Activated CD4-positive, alpha-beta memory T cell treated with anti-CD3 and anti-CD28 coated beads, Interleukin-2, amount 10 ng/mL, durations not matched to agents 7 days and 5 days (primary cell): ENCODE measurements around the gene TIMP2. TPM values are rescaled to one million over a fixed set of nuclear protein-coding genes. Genes with fewer than 3 reads are reported as not detected.

Source experiments
- CTCF ChIA-PET: fragments of 350-600 bp; sonication (Branson Sonifier 250); formaldehyde crosslinking; loops from one replicate; lab custom pipeline; 2021; ENCODE audit warnings: antibody characterized with exemption, inconsistent platforms; lab: Charles Lee
- POLR2A ChIA-PET: fragments of 350-600 bp; sonication (Branson Sonifier 250); formaldehyde crosslinking; loops from one replicate; lab custom pipeline; 2021; ENCODE audit warnings: antibody characterized with exemption; lab: Charles Lee
- DNase-seq: peaks from one replicate; pipeline ENCODE4 v3.0.0-alpha.2; 2020
- H3K27ac Mint-ChIP-seq: one replicate; pipeline ENCODE4 v1.8.0; 2021; ENCODE audit warnings: mild to moderate bottlenecking, mixed read lengths
- H3K27me3 Mint-ChIP-seq: one replicate; pipeline ENCODE4 v1.8.0; 2021; ENCODE audit warnings: mixed read lengths
- H3K36me3 Mint-ChIP-seq: one replicate; pipeline ENCODE4 v1.8.0; 2021; ENCODE audit warnings: low read depth, mixed read lengths
- H3K4me1 Mint-ChIP-seq: one replicate; pipeline ENCODE4 v1.8.0; 2021; ENCODE audit warnings: mixed read lengths
- H3K4me3 Mint-ChIP-seq: one replicate; pipeline ENCODE4 v1.8.0; 2021; ENCODE audit warnings: mild to moderate bottlenecking, mixed read lengths
- H3K9me3 Mint-ChIP-seq: one replicate; pipeline ENCODE4 v1.8.0; 2021; ENCODE audit warnings: mixed read lengths
- total RNA-seq, 2 experiments: library from RNA; stranded (reverse); gene quantifications; one replicate each; pipeline ENCODE4 v1.2.3, GENCODE V29; 2021

Gene TIMP2
- total RNA-seq, 2 experiments from 2014 or later, result 3.3 TPM

GRCh38 chr17:78935419-78936323 lies 10.5 kb upstream of the TIMP2 start:
- POLR2A ChIA-PET, result no interaction called here
- Mint-ChIP-seq H3K4me1 (peaks cover 29% of the 10 kb centered on the region), H3K36me3 (no peaks in the 10 kb centered on the region), H3K27ac (no peak overlapping the region), H3K9me3 (no peaks in the 10 kb centered on the region), H3K27me3 (no peaks in the 10 kb centered on the region), H3K4me3 (no peak overlapping the region)
- DNase-seq, result no peak
- CTCF ChIA-PET, result no interaction called here

GRCh38 chr17:78934681-78935418 lies 9.7 kb upstream of the TIMP2 start:
- Mint-ChIP-seq H3K36me3 (no peaks in the 10 kb centered on the region), H3K4me1 (peaks cover 29% of the 10 kb centered on the region), H3K9me3 (no peaks in the 10 kb centered on the region), H3K27me3 (no peaks in the 10 kb centered on the region), H3K27ac (no peak overlapping the region), H3K4me3 (no peak overlapping the region)
- POLR2A ChIA-PET, result no interaction called here
- no peak for DNase-seq
- CTCF ChIA-PET, result no interaction called here

DNA sequence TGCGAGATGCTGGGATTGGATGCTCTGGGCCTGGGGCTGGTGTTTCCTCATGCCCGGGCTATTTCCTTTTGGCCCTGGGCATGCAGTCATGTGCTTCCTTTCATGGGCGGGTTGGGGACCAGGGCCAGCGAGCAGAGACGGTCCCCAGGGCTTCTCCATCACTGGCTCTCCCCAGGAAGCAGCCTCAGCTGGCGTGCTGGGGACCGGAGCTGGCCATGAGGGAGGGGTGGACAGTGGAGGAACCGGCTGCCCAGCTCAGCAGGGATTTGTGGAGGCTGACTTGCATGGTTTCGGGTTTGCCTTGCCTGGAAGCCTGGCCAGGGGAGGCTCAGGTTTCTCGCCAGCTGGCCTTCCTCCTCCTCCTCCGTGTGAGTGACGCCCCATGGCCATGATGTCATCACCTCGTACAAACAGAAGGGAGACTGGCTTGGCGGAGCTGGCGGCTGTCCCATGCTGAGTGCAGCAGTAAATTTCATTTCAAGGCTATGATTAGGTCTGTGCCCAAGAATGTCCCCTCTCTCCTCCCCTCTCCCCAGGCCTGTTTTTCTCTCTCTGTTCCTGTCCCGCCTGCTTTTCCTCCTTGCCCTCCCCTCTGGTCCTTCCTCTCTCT lies 8.9 kb upstream of the TIMP2 start:
- no peak for DNase-seq
- CTCF ChIA-PET, result interaction anchor here (1.0 to 1.5 kb wide), 2 partner anchors 37 to 68 kb away, joined by 3 read pairs; no protein-coding TSS in a partner anchor
- Mint-ChIP-seq H3K9me3 (no peaks in the 10 kb centered on the region), H3K27me3 (peaks cover under 1% of the 10 kb centered on the region), H3K36me3 (no peaks in the 10 kb centered on the region), H3K4me3 (no peak overlapping the region), H3K27ac (peak overlapping the region; percentile 76), H3K4me1 (peaks cover 29% of the 10 kb centered on the region)
- POLR2A ChIA-PET, result interaction anchor here (1.2 kb wide), 1 partner anchor 18 kb away, joined by 5 read pairs; no protein-coding TSS in a partner anchor

- DNase-seq, result peak; percentile 83
- CTCF ChIA-PET, result interaction anchor here (1.0 to 1.5 kb wide), 2 partner anchors 38 to 67 kb away, joined by 3 read pairs; no protein-coding TSS in a partner anchor
- POLR2A ChIA-PET, result interaction anchor here (1.2 kb wide), 1 partner anchor 17 kb away, joined by 5 read pairs; no protein-coding TSS in a partner anchor
- Mint-ChIP-seq H3K27me3 (peaks cover 6% of the 10 kb centered on the region), H3K4me1 (peaks cover 29% of the 10 kb centered on the region), H3K9me3 (no peaks in the 10 kb centered on the region), H3K27ac (peak overlapping the region; percentile 76), H3K4me3 (no peak overlapping the region), H3K36me3 (no peaks in the 10 kb centered on the region)
These were observed 8.1 kb upstream of the TIMP2 start for GRCh38 chr17:78933025-78933958.

DNA sequence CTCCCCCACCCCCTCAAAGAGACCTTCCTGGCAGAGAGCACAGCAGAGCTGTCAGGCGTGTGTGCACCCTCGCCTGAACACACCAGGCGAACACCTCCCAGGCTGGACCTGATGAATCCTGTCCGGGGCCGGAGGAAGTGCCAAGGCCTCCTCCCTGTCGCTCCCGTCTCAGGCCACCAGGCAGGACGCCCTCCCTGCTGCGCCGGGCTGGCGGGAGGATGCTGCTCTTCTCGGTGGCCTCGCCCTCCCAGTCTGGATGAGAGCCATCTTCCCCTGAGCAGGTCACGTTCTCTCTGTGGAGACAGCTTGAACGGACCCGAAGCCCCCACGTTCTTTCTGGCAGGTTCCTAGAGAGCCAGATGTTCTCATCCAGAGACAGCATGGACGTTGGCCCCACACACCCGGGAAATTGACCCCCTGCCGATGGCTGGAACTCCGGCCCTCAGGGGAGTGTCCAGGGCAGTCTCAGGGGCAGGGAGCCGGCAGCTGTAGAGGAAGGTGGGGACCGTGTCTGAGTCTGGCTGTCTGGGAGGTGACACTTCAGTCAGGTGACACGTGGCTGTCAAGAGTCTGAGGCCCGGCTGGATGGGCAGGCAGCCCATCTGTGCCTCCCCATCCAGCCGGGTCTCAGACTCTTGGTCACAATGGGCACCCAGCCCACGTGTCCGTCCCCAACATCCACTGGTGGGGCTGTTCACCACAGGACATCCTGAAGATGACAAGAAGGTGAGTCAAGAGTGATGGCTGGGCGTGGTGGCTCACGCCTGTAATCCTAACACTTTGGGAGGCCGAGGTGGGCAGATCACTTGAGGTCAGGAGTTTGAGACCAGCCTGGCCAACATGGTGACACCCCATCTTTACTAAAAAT lies 5.0 kb upstream of the TIMP2 start:
- no peak for DNase-seq
- peaks cover 29% of the 10 kb centered on the region for H3K4me1 Mint-ChIP-seq
- H3K36me3 Mint-ChIP-seq, result no peaks in the 10 kb centered on the region
- no peak overlapping the region for H3K4me3 Mint-ChIP-seq
- no peaks in the 10 kb centered on the region for H3K9me3 Mint-ChIP-seq
- CTCF ChIA-PET, result no interaction called here
- POLR2A ChIA-PET, result no interaction called here
- H3K27me3 Mint-ChIP-seq, result peaks cover 23% of the 10 kb centered on the region
- H3K27ac Mint-ChIP-seq, result no peak overlapping the region

DNA sequence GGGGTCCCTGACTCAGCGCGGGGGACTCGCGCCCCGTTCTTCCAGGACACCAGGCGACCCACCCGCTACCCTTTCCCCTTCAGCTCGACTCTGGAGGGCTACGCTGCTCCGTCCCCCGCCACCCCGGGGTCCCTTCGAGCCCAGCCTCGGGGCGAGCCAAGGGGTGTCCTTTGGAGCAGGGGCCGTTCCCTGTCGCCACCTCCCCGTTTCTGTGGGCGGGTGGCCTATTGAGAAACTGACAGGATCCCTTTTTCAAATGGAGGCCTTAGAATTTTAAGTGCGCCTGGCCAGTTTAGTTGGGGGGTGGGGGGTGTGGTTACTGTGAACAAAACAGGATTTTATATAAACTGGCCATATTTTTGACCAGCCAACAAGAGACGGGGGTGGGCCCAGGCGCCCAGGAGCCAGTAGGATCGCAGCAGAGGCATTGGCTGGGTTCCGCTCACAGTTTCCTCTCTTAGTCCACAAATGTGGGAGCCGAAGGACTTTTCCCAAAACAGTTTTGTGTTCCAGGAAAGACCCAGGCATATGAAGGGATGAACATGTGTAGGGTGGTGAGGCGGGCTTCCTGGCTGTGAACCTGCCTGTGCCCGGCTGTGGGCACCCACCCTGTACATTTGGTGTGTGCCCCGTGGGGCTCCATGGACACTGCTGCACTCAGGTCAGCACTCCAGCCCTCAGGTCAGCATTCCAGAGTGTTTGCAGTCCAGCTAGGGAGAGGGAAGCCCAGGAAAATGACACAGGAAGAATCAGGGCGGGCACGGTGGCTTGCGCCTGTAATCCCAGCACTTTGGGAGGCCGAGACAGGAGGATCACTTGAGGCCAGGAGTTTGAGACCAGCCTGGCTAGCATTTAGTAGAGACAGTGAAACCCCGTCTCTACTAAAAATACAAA lies 722 bp upstream of the TIMP2 start:
- Mint-ChIP-seq H3K27me3 (peaks cover 35% of the 10 kb centered on the region), H3K4me3 (peak overlapping the region; percentile 21), H3K36me3 (no peaks in the 10 kb centered on the region), H3K9me3 (no peaks in the 10 kb centered on the region), H3K4me1 (peaks cover 18% of the 10 kb centered on the region), H3K27ac (no peak overlapping the region)
- CTCF ChIA-PET, result interaction anchor here (0.7 kb wide), 1 partner anchor 193 kb away, joined by 5 read pairs; no protein-coding TSS in a partner anchor
- POLR2A ChIA-PET, result no interaction called here
- DNase-seq, result no peak

DNA sequence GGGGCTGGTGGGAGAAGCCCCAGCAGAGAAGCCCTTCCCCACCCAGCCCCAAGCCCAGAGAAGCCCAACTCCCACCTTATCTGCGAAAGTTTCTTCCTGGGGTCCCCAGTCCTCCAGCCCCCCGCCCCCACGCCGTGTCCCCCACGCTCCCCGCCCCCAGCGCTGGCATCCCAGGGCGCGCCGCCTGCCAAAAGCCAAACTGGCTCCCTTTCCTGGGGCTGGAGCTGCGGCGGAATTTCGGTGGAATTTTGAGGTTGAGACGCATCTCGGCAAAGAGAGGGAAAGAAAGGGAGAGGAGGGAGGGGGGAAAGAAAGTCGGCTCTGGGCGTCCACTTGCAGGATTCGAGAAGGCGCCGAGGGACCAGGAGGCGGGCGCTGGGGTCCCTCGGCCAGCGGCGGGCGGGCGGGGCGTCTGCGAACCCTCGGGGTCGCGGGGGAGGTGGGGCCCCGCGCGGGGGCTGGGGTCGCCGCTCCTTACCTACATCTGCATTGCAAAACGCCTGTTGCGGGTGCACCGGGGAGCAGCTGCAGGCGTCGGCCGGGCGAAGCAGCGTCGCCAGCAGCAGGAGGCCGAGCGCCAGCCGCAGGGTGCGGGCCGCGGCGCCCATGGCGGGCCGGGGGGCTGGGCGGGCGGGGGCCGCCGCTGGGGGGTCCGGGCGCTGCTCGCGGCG lies 571 bp downstream of the TIMP2 start:
- Mint-ChIP-seq H3K4me3 (peak overlapping the region; percentile 56), H3K4me1 (peaks cover 15% of the 10 kb centered on the region), H3K9me3 (no peaks in the 10 kb centered on the region), H3K27me3 (peaks cover 35% of the 10 kb centered on the region), H3K27ac (no peak overlapping the region), H3K36me3 (no peaks in the 10 kb centered on the region)
- CTCF ChIA-PET, result no interaction called here
- POLR2A ChIA-PET, result no interaction called here
- DNase-seq, result no peak

DNA sequence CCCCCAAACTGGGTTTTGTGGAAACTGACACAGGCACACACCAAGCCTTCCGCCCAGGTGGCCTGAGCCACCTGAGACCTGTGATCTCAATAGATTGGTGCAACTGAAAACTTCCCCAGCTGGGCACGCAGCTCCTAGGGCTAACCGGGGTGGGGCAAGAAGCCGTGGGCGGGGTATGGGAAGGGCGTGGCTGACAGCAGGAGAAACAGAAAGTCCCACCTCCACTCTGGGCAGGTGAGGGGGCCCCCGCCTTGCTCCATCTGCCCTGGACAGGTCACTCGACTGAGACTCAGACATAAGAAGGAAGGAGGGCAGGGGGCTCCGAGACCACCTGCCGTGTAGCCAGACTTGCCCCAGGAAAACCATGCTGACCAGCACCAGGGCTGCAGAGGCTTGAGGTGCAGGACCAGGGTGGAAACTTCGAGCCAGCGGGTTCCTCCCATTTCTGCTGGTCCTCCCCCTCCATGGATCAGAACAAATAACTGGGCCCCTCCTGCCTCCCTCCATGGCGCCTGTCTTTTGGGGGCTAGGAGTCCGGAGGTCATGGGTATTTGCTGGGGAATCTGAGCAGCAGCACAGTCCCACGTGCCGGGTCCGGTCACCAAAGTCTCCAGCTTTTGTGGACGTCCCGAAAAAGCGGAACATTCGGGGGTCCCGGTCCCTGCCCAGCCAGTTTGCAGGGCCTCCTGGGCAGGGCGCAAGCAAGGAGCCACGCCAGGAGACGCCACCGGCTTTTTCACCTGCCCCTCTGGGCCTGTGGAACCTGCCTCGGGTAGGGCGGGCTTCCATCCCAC lies 1.3 kb downstream of the TIMP2 start:
- peaks cover 33% of the 10 kb centered on the region for H3K27me3 Mint-ChIP-seq
- peaks cover 15% of the 10 kb centered on the region for H3K4me1 Mint-ChIP-seq
- ChIA-PET POLR2A (interaction anchor here (1.0 kb wide), 1 partner anchor 33 kb away, joined by 3 read pairs; no protein-coding TSS in a partner anchor), CTCF (interaction anchor here (1.6 kb wide), 1 partner anchor 58 kb away, joined by 6 read pairs; no protein-coding TSS in a partner anchor)
- H3K9me3 Mint-ChIP-seq, result no peaks in the 10 kb centered on the region
- H3K27ac Mint-ChIP-seq, result no peak overlapping the region
- H3K4me3 Mint-ChIP-seq, result peak overlapping the region; percentile 56
- DNase-seq, result peak; percentile 69
- H3K36me3 Mint-ChIP-seq, result no peaks in the 10 kb centered on the region

DNA sequence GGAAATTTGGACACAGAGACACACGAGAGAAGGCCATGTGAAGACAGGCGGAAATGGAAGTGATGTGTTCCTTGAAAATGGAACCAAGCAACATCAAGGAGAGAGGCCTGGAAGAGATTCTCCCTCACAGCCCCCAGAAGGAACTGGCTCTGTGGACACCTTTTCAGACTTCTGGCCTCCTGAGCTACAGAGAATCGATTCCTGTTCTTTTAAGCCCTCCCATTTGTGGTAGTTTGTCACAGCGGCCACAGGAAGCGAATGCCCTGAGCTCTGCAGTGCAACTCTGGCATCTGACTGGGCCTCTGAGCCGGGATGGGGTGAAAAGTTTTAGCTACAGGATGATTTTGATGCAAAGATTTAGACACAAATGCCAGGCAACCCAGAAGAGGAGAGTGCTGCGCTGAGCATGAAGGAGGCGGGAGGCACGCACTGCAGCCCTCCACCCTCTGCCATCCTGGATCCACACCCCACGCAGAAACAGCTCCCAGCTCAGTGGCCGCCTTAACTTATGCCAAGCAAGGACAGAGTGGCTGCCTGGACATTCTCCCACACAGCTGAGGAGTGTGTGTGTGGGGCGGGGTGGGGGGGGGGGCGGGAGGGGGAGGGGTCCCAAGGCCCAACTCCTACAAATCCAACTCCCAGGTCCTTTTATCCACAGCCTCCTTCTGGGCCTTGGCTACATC lies 2.2 kb downstream of the TIMP2 start:
- no peak overlapping the region for H3K4me3 Mint-ChIP-seq
- no peaks in the 10 kb centered on the region for H3K36me3 Mint-ChIP-seq
- no peaks in the 10 kb centered on the region for H3K9me3 Mint-ChIP-seq
- peaks cover 27% of the 10 kb centered on the region for H3K27me3 Mint-ChIP-seq
- no peak for DNase-seq
- POLR2A ChIA-PET, result interaction anchor here (1.0 kb wide), 1 partner anchor 32 kb away, joined by 3 read pairs; no protein-coding TSS in a partner anchor
- CTCF ChIA-PET, result interaction anchor here (1.6 kb wide), 1 partner anchor 57 kb away, joined by 6 read pairs; no protein-coding TSS in a partner anchor
- no peak overlapping the region for H3K27ac Mint-ChIP-seq
- H3K4me1 Mint-ChIP-seq, result peaks cover 15% of the 10 kb centered on the region
